NCI-H128 (cell line): Measurements from ENCODE around the gene MACROD2.

Experiments
- DNase-seq: peaks from one replicate; lab custom pipeline; 2025; ENCODE audit not compliant: unreplicated experiment; lab: John Stamatoyannopoulos, UW

The MACROD2 gene

DNA sequence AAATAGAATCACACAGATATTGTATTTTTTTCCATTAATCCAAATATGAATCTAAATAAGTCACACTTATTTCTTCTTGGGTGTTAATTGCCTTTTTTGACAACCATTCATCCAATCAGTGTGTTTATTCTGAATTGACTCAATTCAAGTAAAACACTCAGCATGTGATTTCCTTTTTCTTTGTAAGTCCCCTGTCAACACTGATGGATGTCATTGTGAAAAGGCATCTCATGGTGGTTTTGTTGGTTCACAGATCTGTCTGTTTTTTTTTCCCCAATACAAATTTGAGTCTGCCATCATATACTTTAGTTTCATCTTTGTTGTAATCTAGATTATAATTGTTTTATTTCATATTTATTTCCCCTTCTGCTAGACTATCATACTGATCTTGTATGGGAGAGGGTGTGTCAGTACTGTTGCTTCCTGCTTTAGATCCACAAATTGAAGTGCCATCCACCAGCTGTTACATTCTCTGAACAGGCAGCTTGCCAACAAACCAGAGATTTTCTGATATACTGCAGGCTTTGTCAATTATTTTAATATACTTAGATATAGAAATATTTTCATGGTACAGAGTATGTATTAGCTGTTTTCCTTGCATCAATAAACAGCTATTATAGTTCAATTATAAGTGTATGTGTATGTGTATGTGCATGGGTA is 406.3 kb downstream of the MACROD2 start:
- DNase-seq = no peak

DNA sequence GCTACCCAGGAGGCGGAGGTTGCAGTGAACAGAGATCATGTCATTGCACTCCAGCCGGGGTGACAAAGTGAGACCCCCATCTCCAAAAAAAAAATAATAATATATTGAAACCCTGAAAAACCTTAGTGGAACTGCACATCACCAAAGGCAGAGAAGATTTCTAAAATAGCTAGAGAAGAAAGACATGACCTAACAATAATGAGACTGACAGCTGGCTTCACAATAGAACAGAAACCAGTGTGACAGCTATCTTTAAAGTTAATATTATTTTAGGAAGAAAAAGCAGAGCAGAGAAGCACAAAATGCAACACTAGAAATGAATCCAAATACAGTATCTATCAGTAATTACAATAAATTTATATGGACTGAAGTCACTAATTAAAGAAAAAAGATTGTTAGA is 409.2 kb downstream of the MACROD2 start:
- DNase-seq = no peak

DNA sequence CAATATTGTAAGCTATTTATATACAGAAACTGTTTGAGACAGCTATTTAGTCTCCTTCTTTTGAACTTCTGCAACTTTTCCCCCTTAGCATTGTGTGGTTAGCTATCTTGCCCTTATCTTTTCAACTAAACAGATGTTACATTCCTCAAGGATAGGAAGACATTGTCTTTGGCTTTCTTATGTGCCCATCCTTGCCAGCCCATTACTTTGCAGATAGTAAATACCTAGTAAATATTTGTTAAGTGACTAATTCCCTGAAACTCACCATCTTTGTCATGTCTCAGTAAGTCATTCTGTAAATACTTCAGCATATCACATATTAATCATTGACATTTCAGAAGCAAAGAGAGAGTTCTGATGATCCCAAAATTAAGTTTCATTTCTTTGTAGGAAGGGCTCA is 411.2 kb downstream of the MACROD2 start:
- DNase-seq = no peak

DNA sequence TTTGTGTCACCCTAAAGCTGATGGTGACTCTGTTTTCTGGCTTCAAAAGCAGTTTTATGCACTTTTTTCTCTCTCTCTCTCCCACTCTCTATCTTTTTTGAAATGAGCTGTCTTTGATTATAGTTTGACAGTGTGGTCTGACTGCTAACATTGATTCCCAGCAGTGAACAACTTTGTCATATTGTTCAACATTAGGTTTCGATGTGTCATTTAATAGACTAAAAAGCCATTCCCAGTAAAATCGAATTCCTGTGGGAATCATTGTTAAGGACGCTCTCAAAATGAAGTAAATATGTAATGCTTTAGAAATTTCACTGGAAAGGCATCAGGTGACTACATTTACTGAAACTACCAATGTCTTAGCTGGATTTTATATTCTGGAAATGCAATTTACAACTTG is 412.0 kb downstream of the MACROD2 start:
- DNase-seq = no peak

DNA sequence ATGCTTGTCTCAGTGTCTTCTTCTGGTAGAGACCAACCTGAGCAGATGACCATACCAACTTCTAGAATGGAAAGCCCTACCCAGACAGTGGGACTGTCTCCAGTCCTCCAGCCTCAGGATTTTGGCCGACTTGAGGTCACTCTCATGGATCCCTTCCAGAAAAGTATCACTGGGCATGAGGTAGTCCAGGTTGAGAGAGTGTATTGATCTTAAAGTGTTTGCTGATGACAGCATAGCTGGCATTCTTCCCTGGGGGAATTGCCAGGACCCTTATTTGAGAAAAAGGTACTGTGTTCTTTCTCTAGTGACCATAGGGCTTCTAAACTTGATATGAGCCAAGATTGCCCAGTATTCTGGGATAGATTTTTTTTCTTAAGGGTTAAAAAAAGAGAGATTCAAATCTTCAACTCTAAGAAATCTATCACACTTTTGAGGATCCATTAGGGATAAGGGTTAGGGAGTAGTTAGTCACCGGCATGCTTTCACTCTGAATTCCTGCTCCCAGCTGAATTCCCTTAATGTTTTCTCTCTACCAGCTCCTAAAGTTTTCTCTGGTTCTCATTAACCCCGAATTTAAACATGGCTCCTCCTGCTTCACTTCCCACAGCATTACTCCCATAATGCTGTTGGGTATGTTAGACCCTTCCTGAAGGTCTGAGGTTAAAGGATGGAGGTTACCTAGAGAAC is 415.7 kb downstream of the MACROD2 start:
- no peak for DNase-seq

DNA sequence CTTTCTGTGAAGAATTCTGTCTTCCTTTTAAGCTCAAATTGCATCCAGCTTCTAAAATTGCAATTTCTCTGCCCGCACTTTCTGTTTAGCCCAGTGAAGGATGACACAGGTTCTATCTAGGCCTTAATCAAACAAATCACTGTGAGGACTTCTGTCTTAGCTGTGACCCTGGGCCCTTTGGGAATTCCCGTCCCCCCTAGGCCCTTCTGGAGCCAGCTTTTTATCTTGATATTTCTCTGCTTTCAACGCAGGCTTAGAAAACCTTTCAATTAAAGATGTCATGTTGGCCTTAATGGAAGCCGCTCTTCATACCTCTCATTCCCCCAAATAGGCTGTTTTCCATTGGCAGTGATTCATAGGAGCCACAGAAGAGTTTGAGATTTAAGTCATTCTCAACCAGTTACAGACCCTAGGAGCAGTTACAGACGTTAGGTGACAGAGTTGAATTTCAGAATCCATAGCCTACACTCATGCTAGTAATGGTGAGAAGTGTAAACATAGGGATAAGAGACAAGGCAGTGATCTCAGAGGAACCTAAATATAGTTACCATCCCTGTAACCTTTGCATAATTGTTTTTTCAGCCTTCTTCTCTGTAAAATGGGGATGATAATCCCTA is 416.9 kb downstream of the MACROD2 start:
- DNase-seq = no peak

DNA sequence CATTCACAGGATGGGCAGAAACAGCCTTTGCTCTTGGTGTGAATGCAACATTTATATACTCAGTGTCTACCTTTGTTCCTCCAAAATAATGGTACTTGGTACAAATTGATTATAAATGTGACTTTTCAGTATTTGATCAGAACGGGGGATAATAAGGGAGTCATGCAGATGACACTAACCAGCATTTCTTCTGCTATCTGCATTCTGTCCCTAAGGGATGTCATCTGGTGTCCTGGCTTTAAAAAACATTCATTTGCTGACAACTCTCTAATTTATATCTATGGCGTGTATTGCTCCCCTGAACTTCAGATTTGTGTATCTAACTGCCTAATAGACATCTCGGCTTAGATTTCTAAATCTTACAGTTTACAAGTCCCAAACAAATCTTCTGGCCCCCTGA is 418.5 kb downstream of the MACROD2 start:
- DNase-seq = no peak

DNA sequence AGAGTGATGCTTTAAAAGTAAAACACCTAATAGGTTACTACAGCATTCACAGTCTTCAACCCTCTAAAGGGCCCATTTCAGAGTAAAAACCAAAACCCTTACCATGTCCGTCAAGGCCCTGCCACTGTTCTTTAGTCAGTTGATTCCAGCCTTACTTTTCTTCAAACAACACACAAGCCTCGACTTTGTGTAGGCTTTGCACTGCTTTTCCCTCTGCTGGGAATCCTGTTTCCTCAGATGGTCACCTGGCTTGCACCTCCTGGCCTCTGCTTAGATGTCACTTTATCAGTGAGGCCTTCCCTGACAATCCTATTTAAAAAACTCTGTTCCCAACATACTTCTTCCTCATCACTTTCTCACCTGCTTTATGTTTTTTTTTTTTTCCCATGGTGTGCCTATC is 419.2 kb downstream of the MACROD2 start:
- no peak for DNase-seq

DNA sequence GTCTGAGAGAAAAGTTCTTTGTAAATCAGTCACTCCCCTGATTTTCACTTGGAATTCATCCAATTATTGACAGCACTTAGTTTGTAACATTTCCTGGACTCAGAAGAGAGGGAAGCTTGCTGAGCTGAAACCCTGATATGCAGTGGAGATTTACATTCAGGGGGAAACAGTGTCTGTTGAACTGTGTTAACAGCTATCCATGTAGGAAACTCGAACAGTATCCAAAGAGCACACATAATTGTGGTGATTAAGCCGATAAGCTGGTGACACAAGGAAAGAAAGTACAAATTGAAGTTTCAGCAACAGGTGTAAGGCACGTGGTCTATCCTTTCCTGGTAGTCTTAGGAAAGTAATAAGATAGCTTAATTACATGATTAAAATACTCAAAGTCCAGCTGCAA is 420.2 kb downstream of the MACROD2 start:
- DNase-seq = peak; percentile 30

DNA sequence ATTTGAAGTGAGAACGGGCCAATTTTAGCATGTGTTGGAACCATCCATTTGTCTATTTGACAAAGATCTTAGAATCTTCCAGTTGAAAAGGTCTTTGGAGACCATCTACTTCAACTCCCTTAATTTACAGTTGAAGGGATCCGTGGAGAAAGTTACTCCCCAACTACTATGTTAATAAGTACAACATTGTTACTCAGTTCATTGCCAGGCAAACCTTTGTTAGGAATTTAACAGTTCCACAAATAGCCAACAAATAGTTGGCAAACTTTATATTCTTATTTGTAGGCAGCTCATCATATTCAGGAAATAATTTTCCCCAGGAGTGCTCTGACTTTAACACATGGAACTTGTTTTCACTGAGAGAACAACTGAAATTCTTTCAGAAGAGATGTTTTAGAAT is 423.1 kb downstream of the MACROD2 start:
- DNase-seq = no peak

DNA sequence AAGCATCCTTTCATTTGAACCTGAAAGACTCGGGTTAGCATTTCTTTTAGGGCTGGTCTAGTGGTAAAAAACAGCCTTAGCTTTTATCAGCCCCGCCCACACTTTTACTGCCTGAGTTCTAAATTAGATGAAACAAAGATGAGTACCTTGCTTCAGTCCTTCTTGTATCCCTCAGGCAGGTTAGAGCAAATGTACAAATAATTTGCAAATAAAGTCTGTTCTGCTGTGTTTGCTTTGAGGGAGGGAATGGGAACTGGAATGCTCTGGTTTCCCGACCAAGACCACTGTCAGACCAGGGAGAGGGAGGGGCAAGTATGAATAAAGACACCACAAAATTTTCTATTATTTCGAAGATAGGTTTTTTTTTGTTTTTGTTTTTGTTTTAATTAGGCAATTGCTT is 427.6 kb downstream of the MACROD2 start:
- no peak for DNase-seq

DNA sequence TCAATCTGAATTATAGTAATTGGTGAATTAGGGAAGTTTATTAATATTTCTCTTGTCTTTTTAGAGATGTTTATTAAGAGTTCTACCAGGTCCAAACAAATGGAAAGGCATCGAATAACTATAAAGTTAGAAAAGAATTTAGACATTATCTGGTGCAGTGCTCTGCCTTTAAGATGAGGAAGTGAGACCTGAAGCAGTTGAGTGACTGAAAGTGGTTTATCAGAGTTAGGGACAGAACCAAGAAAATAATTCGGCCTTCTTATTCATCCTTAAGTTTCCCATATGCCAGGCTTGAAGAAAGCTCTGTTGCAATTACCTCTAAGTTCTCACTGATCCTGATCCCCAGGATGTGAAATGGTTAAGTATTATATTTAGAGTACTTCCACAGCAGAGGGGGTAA is 436.3 kb downstream of the MACROD2 start:
- no peak for DNase-seq

DNA sequence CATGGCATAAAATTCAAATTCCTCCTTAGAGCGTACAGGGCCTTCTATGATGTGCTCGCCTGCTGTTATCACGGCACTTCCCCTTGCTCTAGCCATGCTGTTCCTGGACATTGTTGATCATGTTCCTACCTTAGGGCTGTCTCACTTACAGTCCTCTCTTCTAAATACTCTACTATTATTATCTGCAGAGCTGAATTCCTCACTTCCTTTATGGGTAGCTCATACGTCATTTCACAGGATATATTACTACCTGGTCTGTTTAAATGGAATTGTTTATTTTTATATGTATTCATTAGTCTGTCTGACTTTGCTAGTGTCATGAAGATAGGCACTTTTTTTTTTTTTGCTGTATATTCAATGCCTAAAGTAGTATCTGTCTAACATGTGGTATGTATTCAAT is 436.8 kb downstream of the MACROD2 start:
- DNase-seq = no peak

DNA sequence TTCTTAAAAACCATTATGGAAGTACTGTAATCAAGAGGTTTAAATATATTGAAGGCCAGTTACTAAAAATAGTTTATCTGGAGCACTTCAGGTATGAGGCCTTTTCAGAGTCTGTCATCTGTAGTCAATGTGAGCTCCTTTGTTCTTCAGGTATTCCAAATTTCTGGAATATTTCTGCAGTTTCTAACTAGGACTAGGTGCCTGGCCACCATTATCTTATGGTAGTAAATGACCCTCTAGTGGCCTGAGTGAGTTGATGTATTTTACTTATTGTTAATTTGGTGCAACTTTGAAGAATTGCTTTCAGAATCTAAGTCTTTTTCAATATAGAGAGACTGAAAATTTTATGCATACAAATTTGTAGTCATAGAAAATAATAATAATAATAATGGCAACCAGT is 437.3 kb downstream of the MACROD2 start:
- DNase-seq = no peak

DNA sequence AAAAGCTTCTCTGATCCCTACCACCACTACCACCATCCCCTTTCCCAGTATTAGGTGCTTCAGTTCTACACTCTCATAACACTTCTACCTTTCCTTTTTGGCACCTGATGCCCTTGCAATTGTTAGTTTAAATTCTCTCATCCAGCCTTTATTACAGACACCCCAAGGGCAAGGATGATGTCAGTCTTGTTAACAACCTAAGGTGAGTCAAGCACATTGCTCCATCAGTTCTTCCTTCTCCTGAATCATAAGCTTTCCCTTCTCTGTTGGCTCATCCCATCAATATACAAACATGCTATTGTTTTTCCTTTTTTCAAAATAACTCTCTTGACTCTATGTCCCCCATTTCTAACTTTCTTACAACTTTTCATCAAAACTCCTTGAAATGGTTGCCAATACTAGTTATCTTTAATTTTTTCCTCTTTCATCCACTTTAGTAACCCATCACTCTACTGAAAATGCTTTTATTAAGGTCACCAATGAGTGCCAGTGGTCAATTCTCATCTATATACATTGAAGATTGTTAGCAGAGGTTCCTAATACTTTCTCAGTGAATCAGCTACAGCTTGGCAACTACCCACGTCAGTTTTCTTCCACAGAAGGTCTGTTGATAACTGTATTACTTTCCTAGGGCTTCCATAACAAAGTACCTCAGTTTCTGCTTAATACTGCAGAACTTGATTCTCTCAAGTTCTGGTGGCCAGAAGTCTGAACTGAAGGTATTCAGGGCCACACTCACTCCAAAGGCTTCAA is 439.2 kb downstream of the MACROD2 start:
- no peak for DNase-seq

DNA sequence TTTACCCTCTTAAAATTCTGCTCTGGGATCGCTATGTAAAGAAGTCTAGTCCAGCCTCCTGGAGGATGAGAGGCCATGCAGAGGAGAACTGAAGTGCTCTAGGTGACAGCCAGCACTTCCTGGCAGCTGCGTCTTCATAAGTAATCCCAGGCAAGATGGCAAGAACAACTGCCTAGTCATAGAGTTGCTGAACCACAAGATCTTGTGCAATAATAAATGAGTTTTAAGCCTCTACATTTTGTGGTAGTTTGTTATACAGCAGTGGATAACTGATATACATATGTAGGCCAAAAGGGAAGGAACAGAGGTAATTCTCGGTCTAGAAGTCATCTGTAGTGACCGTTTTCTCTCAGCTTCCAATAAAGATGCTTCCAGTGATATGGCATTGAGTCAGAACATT is 445.9 kb downstream of the MACROD2 start:
- DNase-seq = no peak

DNA sequence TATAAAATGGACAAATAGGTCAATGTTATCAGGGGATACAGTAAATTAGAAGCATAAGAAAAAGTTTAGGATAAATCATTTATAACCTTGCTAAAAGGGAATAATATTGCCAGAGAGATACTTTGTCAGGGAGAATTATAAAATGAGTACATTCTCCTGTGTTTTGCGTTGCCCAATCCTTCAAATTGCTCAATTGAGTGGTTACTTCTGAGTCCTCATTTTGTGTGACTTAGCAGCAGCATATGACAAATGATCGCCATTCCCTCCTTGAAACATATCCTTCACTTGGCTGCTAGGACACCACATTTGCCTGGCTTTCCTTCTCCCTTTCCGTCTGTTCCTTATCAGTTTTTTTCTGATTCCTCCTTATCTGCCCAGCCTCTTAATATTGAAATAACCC is 448.8 kb downstream of the MACROD2 start:
- no peak for DNase-seq

DNA sequence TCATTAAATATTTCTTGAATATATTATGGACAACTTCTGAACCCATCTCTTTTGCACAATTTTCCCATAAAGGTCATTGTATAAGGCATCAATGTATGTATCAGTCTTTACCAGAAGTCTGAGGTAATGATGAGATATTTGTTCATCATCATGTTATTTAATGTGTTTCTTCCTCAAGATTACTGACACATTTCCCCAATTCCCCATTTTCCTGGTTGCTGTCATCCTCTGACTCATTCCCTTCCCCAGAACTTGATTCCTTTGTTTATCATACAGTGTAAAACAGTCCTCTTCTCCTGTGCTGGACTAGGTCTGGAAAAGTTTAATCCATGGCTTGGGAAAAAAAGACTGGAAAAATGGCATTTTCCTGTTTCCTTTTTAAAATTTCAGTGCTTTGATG is 450.0 kb downstream of the MACROD2 start:
- DNase-seq = no peak

DNA sequence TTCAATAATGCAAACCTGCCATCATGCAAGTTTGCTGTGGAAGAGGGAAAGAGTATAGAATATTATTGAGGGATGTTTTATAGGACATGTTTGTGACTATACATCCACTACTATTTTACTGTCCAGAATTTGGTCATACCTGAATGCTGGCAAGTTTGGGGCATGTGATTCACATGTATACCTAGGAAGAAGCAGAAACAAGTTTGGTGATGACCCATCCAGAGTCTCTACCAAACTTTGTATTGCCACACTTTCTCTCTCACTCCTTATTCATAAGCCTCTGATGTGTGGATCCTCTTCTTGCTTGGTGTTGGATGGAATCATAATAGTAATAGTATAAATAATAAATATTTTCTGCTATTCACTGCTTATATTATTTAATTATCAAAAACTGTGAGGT is 450.6 kb downstream of the MACROD2 start:
- DNase-seq = no peak

DNA sequence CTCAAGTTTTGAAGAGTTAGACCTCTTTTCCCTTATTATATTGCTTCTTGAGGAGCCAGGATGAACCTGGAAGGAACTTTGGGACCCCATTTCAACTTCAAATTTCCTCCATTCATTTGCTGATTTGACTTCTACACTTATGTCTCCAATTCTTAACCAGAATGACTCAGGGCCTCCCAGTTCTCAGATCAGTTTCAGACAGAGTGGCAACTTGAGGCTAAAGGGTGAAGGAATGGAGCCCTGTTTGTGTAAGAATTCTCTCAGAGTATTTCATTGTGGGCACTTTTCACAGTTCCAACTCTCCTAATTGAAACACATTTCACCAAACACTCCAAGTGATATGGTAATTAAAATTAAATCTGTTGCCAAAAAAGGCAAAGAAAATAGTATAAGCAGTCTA is 451.1 kb downstream of the MACROD2 start:
- no peak for DNase-seq

DNA sequence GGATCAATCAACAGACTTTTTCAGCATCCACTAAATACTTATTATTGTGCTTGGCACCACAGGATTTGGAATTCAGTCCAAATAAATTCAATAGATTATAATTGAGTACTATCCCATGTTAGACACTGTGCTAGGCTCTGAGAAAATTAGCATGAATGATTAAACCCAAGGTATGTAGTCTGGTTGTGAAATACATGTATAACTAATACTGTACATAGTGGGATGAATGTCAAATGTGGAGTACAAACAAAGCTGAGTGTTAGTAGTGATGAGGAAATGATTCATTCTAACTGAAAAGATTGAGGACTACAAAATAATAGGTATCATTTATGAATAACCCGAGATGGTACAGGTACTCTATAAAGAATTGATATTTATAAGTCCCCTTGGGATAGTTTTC is 454.0 kb downstream of the MACROD2 start:
- no peak for DNase-seq

DNA sequence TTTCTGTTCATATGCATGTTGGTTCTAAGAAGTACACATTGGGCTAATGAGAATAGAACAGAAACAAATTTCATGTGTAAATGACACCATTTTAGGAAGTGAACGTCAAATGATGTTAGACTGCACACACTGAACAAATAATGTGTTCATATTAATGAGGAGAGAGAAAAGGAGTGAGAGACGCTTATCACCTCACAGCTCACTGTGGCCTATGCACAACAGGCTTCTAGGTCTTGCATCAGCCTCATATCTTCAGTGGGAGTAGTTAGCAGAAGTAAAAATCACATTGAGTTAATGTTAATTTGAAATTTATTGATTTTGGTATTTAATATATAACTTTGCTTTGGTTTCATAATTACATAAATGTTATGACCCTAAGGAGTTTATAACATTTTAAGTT is 454.9 kb downstream of the MACROD2 start:
- DNase-seq = no peak
